ENCODE data around the gene ERG.

- no peak for TF ChIP-seq CTCF (IDR thresholded peaks at IDR 0.05)
- no peak for TF ChIP-seq POLR2A (IDR thresholded peaks at IDR 0.05)
These were observed 22.8 kb downstream of the ERG start for GRCh38 chr21:38475519-38475918.

Data from adrenal gland (tissue), 5 donors.